HEK293 (cell line): ENCODE results near the gene KCTD7.
A peak's percentile ranks its signal among the peaks of the same experiment; 100 is the strongest.
"Not testable (repeated sequence)": the region's sequence is repeated elsewhere in the genome, so short reads cannot be mapped to it uniquely, and the experiment has no call there.

ENCODE experiments used
- CTCF ChIA-PET: fragments of 350-600 bp; formaldehyde crosslinking; extraction: SDS; loops from one replicate; lab custom pipeline; 2021; ENCODE audit warnings: antibody characterized with exemption; lab: Yijun Ruan, JAX
- POLR2A ChIA-PET: fragments of 300-600 bp; formaldehyde crosslinking; extraction: SDS; loops from one replicate; lab custom pipeline; 2020; ENCODE audit warnings: antibody characterized with exemption, inconsistent platforms; lab: Yijun Ruan, JAX
- H3K27ac ChIP-seq: fragments of 200-500 bp; sonication (Bioruptor generic); 2 replicates; pipeline ENCODE4 v1.5.1; 2014; ENCODE audit warnings: low read depth, low read length, control low read depth, inconsistent platforms; ENCODE audit errors: extremely low read depth
- H3K36me3 ChIP-seq, 2 experiments: fragments of 200-500 bp in 1 of 2; sonication (Bioruptor generic) in 1 of 2; 1 replicate in 1 of 2; 2 replicates in 1 of 2; pipeline ENCODE4 v1.5.1; 2014 to 2017; ENCODE audit warnings: inconsistent platforms in 2 of 2, low read length in 2 of 2; ENCODE audit not compliant: control insufficient read depth in 2 of 2, insufficient read depth in 1 of 2
- H3K4me1 ChIP-seq: fragments of 200-500 bp; sonication (Bioruptor generic); 2 replicates; pipeline ENCODE4 v1.5.1; 2014; ENCODE audit warnings: mild to moderate bottlenecking, low read length, inconsistent platforms; ENCODE audit not compliant: control insufficient read depth, insufficient read depth
- H3K4me3 ChIP-seq: 2 replicates; pipeline ENCODE4 v1.5.1; 2011; ENCODE audit warnings: low read depth, mild to moderate bottlenecking, control low read depth, low read length, moderate library complexity
- H3K9me3 ChIP-seq: fragments of 200-500 bp; sonication (Bioruptor generic); 2 replicates; pipeline ENCODE4 v1.5.1; 2014; ENCODE audit warnings: low read depth, low read length, inconsistent platforms; ENCODE audit not compliant: control insufficient read depth, insufficient read depth
- ELK4 ChIP-seq: IDR thresholded peaks from 2 replicates; pipeline ENCODE4 v1.6.1; 2011; ENCODE audit warnings: mild to moderate bottlenecking, low read depth, low read length, borderline replicate concordance
- HOXD13 ChIP-seq: sonication (generic); formaldehyde crosslinking; IDR thresholded peaks from 2 replicates; pipeline ENCODE4 v1.8.0; 2022; ENCODE audit warnings: missing genetic modification reagents, borderline replicate concordance
- KLF10 ChIP-seq: fragments of 450-650 bp; IDR thresholded peaks from 2 replicates; pipeline ENCODE4 v1.5.1; 2018; ENCODE audit warnings: missing biosample characterization, mild to moderate bottlenecking, missing genetic modification characterization
- SP2 ChIP-seq: fragments of 450-650 bp; formaldehyde crosslinking; IDR thresholded peaks from 2 replicates; pipeline ENCODE4 v1.5.1; 2016; ENCODE audit warnings: missing biosample characterization, missing genetic modification characterization
- ZBTB17 ChIP-seq: fragments of 450-650 bp; formaldehyde crosslinking; IDR thresholded peaks from 2 replicates; pipeline ENCODE4 v1.5.1; 2016; ENCODE audit warnings: missing biosample characterization, missing genetic modification characterization
- ZBTB48 ChIP-seq: fragments of 450-650 bp; formaldehyde crosslinking; IDR thresholded peaks from 2 replicates; pipeline ENCODE4 v1.5.1; 2016; ENCODE audit warnings: missing biosample characterization, missing genetic modification characterization
- ZFP41 ChIP-seq: fragments of 450-650 bp; formaldehyde crosslinking; IDR thresholded peaks from 2 replicates; pipeline ENCODE4 v1.5.1; 2016; ENCODE audit warnings: missing biosample characterization, missing genetic modification characterization, borderline replicate concordance
- ZNF138 ChIP-seq: fragments of 450-650 bp; formaldehyde crosslinking; IDR thresholded peaks from 2 replicates; pipeline ENCODE4 v1.5.1; 2016; ENCODE audit warnings: missing biosample characterization, missing genetic modification characterization, borderline replicate concordance
- ZNF157 ChIP-seq: fragments of 450-650 bp; formaldehyde crosslinking; IDR thresholded peaks from 2 replicates; pipeline ENCODE4 v1.5.1; 2016; ENCODE audit warnings: missing biosample characterization, missing genetic modification characterization
- ZNF23 ChIP-seq: fragments of 450-650 bp; formaldehyde crosslinking; IDR thresholded peaks from 2 replicates; pipeline ENCODE4 v1.5.1; 2016; ENCODE audit warnings: missing biosample characterization, missing genetic modification characterization, borderline replicate concordance
- ZNF266 ChIP-seq: fragments of 450-650 bp; formaldehyde crosslinking; IDR thresholded peaks from 2 replicates; pipeline ENCODE4 v1.5.1; 2016; ENCODE audit warnings: missing biosample characterization, missing genetic modification characterization, low read depth
- ZNF274 ChIP-seq, 2 experiments: fragments of 200-500 bp in 1 of 2; fragments of 450-650 bp in 1 of 2; sonication (Bioruptor generic) in 1 of 2; formaldehyde crosslinking in 1 of 2; IDR thresholded peaks; 2 replicates each; pipeline versions ENCODE4 v1.5.1 to v1.6.1; 2014 to 2016; ENCODE audit warnings: borderline replicate concordance in 1 of 2, inconsistent platforms in 1 of 2, low read length in 1 of 2, missing biosample characterization in 1 of 2, missing genetic modification characterization in 1 of 2
- ZNF311 ChIP-seq: fragments of 450-650 bp; formaldehyde crosslinking; IDR thresholded peaks from 2 replicates; pipeline ENCODE4 v1.5.1; 2017; ENCODE audit warnings: missing biosample characterization, missing genetic modification characterization, borderline replicate concordance
- ZNF324 ChIP-seq: fragments of 450-650 bp; formaldehyde crosslinking; IDR thresholded peaks from 2 replicates; pipeline ENCODE4 v1.5.1; 2016; ENCODE audit warnings: missing biosample characterization, missing genetic modification characterization
- ZNF398 ChIP-seq: fragments of 450-650 bp; formaldehyde crosslinking; IDR thresholded peaks from 2 replicates; pipeline ENCODE4 v1.5.1; 2017; ENCODE audit warnings: missing biosample characterization, missing genetic modification characterization
- ZNF416 ChIP-seq: fragments of 450-650 bp; formaldehyde crosslinking; IDR thresholded peaks from 2 replicates; pipeline ENCODE4 v1.5.1; 2016; ENCODE audit warnings: missing biosample characterization, missing genetic modification characterization
- ZNF521 ChIP-seq: fragments of 450-650 bp; formaldehyde crosslinking; IDR thresholded peaks from 2 replicates; pipeline ENCODE4 v1.5.1; 2017; ENCODE audit warnings: missing biosample characterization, mild to moderate bottlenecking, missing genetic modification characterization
- ZNF530 ChIP-seq: fragments of 450-650 bp; formaldehyde crosslinking; IDR thresholded peaks from 2 replicates; pipeline ENCODE4 v1.5.1; 2016; ENCODE audit warnings: low read depth, missing biosample characterization, missing genetic modification characterization
- ZNF571 ChIP-seq: fragments of 450-650 bp; formaldehyde crosslinking; IDR thresholded peaks from 2 replicates; pipeline ENCODE4 v1.5.0; 2017; ENCODE audit warnings: missing biosample characterization, missing genetic modification characterization
- TF ChIP-seq, protein P1 (sequence below): fragments of 450-650 bp; formaldehyde crosslinking; IDR thresholded peaks from 2 replicates; pipeline ENCODE4 v1.5.1; 2016; ENCODE audit warnings: missing biosample characterization, missing genetic modification characterization

The KCTD7 gene

DNA sequence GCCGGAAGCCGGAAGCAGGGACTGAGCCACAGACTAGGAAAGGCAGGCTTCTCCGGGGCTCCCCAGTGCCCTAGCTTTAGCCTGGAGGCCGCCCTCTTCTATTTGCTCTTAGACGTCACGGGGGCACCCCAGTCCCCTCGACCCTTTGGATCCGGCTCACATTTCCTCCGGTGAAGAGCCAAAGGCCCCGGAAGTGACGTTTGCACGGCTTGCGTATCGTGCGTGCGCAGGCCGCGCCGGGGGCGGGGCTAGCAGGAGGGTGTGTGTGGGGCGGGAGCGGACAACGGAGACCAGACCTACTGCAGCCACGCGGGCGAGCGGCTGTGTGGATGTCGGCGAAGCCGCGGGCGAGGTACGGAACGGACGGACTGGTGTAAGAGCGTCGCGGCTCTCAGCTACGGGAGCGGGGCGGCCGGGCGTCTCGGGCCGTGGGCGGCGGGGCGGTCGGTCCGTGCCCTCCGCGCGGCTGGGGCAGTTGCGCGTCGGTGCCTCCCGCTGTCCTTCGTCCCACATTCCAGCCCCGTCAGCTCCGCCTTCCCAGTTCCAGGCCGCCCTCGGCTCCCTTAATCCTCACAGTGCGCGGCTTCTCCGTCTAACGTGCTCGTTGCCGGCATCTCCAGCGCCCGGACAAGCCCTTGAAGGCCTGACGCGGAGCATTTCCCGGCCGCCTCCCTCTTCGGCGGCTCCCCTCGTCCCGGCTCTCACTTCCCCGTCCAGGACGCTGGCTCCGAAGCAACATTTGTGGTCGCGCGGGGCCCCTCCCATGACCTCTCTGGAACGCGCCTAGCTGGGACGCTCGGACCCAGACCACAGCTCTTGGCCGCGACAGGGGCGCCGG lies 25.8 kb downstream of the KCTD7 start (continued):
- TF ChIP-seq ZNF521 (tag by site-specific recombination) (no peak), ZNF138 (no peak), ZNF157 (tag by site-specific recombination) (no peak), KLF10 (peak; percentile 99)

DNA sequence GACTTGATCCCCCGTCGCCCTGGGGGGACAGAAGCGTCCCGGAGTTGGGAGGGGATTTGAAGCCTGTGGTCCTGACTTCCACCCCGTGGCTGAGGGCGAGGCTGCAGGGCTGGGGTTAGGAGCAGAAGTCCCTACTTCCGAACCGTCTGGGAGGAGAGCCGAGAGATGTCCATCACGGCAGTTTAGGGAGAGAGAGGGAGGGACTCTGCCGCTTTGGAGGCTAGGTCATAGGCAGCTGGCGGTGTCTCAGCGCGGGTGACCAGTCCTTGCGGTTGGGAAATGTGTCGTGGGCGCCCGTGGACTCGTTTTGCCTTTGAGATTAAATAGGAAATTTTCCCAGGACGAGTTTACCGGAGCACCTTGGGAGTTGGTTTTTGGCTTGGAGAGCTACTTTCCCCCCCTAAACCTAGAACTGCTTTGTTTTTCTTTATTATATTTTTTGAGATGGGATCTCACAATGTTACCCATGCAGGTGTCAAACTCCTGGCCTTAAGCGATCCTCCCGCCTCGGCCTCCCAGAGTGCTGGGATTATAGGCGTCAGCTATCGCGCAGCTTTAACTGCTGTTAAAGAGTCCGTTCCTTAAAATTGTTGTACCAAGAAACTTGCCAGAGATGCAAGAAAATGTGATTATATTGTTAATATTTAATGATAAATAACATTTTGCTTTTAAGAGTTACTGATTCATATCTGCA lies 26.6 kb downstream of the KCTD7 start:
- not testable (repeated sequence) for H3K36me3 ChIP-seq, H3K9me3 ChIP-seq, H3K4me1 ChIP-seq
- peak overlapping the region; percentile 93 for H3K27ac ChIP-seq
- POLR2A ChIA-PET, result interaction anchor here (0.6 to 2.2 kb wide), 6 partner anchors 11 to 189 kb away, joined by 3 to 17 read pairs (median 7); partner anchors contain the start of genes KCTD7 and RABGEF1
- CTCF ChIA-PET, result interaction anchor here (0.5 to 0.6 kb wide), 2 partner anchors 31 to 215 kb away, joined by 3 to 5 read pairs; no protein-coding TSS in a partner anchor
- peak; percentile 47; the same call in 1 of the 2 replicates for TF ChIP-seq SP2 (tag by site-specific recombination)
- peak overlapping the region; percentile 60 for H3K4me3 ChIP-seq

DNA sequence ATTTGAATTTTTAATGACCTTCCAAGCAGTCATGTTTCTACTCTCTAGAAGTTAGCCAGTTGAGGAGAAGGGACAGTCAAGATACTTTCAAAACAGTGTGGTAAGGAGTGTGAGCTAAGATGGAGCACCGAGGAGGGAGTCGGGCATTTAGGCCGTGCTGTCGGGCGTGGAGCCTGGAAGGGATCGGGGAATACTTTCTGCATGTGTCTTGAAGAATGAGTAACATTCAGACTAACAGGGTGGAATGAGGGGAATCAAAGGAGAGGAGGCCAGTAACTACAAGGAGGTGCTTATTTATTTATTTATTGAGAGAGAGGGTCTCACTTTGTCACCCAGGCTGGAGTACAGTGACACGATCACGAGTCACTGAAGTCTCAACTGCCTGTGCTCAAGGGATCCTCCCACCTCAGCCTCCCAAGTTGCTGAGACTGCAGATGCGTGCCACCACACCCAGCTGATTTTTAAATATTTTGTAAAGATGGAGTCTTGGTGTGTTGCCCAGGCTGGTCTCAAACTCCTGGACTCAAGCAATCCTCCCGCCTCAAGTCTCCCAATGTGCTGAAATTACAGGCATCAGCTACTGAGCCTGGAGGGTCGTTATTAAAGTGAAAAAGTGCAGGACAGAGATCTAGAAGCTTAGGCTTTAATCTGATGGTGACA lies 27.3 kb downstream of the KCTD7 start:
- not testable (repeated sequence) for H3K27ac ChIP-seq, H3K4me3 ChIP-seq, H3K36me3 ChIP-seq, H3K9me3 ChIP-seq, H3K4me1 ChIP-seq
- ChIA-PET POLR2A (interaction anchor here (2.2 kb wide), 1 partner anchor 27 kb away, joined by 17 read pairs; the partner anchor contains the start of gene KCTD7), CTCF (interaction anchor here (0.6 kb wide), 1 partner anchor 30 kb away, joined by 3 read pairs; no protein-coding TSS in a partner anchor)

DNA sequence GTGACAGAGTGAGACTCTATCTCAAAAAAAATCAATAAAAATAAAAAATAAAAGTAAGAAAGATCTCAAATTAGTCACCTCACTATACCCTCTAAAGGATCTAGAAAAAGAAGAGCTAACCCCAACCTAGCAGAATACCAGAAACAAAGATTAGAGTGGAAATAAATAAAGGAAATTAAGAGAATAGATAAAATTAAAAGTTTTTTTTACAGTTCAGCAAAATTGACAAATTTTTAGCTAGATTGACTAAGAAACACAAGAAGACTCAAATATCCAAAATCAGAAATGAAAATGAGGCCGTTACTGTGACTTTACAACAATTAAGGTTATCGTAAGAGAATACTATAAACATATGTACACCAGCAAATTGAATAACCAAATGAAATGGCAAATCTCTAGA lies 29.1 kb downstream of the KCTD7 start:
- H3K36me3 ChIP-seq, result no peaks in the 10 kb centered on the region; a peak in 1 of 3 replicates
- H3K4me1 ChIP-seq, result no peaks in the 10 kb centered on the region
- H3K9me3 ChIP-seq, result no peaks in the 10 kb centered on the region
- no peak overlapping the region for H3K27ac ChIP-seq
- no peak overlapping the region for H3K4me3 ChIP-seq
- ChIA-PET CTCF (no interaction called here), POLR2A (interaction anchor here (0.6 kb wide), 1 partner anchor 24 kb away, joined by 5 read pairs; no protein-coding TSS in a partner anchor)
- TF ChIP-seq ZNF571, result no peak
- TF ChIP-seq, protein P1, sequence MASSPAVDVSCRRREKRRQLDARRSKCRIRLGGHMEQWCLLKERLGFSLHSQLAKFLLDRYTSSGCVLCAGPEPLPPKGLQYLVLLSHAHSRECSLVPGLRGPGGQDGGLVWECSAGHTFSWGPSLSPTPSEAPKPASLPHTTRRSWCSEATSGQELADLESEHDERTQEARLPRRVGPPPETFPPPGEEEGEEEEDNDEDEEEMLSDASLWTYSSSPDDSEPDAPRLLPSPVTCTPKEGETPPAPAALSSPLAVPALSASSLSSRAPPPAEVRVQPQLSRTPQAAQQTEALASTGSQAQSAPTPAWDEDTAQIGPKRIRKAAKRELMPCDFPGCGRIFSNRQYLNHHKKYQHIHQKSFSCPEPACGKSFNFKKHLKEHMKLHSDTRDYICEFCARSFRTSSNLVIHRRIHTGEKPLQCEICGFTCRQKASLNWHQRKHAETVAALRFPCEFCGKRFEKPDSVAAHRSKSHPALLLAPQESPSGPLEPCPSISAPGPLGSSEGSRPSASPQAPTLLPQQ (tag by site-specific recombination), result no peak
- no peak for TF ChIP-seq HOXD13 (CRISPR knock-in tag)
- TF ChIP-seq ELK4, result no peak
- no peak for TF ChIP-seq ZBTB48 (tag by site-specific recombination)
- TF ChIP-seq ZNF266, result no peak
- TF ChIP-seq ZFP41, result no peak
- no peak for TF ChIP-seq ZNF311 (tag by site-specific recombination)
- no peak for TF ChIP-seq ZNF530
- TF ChIP-seq ZBTB17, result no peak
- TF ChIP-seq ZNF398 (tag by site-specific recombination), result no peak
- no peak for TF ChIP-seq ZNF274 (IDR thresholded peaks at IDR 0.05; ENCODE audit: low read length)
- TF ChIP-seq ZNF274 (tag by site-specific recombination; IDR thresholded peaks at IDR 0.05; ENCODE audit: borderline replicate concordance), result no peak
- no peak for TF ChIP-seq ZNF23 (tag by site-specific recombination)
- TF ChIP-seq ZNF416 (tag by site-specific recombination), result no peak
- no peak for TF ChIP-seq ZNF324 (tag by site-specific recombination)
